HG03354 (cell line): ENCODE measurements around the gene CRTAP.
"Not testable (repeated sequence)": the region's sequence is repeated elsewhere in the genome, so short reads cannot be mapped to it uniquely, and the experiment has no call there.

Experiments
- ATAC-seq: cut with Tn5 transposase; IDR thresholded peaks from one replicate; pipeline ENCODE4 v1.9.1; 2021; ENCODE audit warnings: mild to moderate bottlenecking; ENCODE audit not compliant: unreplicated experiment, poor library complexity, severe bottlenecking

Gene CRTAP

DNA sequence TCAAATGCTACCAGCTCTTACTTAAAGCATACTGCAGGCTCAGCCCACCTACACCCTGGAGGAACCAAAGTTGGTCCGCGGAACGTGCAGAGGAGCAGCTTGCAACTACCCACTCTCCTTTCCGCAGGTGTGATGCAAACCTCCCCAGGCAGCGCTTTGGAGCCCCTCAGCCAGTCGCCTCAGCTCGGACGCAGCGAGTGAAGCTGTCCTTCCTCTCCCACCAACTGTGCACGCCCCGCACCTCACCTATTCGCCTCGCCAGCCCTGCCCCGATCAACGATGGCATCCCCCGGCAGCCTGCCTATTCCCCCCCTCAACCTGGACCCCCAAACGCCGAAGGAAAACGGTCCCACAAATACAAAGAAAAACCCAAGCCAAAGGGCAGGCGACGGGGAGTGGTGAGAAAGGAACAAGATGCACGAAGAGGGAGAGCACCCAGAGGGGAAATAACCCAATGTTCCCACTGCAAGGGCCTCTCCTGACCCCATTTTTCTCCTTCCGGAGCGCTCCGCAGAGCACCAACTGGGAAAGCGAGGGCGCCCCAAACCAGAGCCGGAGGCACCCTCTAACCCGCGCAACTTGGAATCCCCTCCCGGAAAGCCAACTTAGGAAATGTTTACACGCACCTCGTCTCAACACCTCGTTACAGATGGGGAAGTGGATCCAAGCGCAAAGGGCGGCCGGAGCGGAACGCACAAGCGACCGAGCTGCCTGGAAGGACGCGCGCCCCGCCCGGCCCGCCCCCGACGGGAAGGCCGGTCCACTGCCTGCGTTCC, 17.5 kb upstream of the CRTAP start:
- peak; percentile 59 for ATAC-seq

DNA sequence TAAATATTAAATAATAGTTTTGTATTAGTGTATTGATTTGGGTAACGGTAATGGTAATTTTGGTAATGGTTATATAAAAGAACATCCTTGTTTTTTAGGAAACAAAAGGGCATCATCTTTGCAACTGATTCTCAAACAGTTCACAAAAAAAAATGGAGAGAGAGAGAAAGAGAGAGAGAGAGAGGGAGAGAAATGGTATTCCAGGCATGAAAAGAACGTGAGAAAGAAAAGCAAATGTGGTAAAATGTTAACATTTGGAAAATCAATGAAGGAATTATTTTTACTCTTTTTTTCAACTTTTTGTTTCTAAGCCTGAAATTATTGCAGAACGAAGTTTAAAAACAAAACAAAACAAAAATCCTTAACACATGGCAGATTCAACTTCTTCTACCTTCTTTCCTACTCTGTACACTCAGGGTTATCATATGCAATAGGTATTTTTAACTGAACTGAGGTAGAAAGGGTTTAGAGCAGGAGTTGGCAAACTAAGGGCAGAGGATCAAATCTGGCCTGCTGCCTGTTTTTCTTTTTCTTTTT, 14.6 kb upstream of the CRTAP start:
- no peak for ATAC-seq

GRCh38 chr3:33099701-33100100, 14.1 kb upstream of the CRTAP start:
- ATAC-seq, result no peak

DNA sequence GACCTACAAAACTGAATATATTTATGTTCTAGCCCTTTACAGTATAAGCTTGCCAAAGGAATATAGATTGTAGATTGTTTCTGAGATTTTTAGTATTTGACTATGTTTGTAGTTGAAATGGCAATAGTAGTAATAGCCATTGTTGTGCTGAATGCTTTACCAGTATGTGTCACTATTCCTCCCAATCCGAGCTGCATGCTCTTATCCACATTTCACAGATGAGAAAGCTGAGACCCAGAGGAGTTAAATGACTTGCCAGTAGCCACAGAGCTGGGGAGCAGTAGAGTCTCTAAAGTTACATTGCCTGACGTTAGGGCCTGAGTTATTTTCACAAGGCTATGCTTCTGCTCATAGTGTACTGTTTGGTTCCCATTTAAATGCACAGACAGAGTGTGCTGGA, 13.6 kb upstream of the CRTAP start:
- ATAC-seq, result no peak

DNA sequence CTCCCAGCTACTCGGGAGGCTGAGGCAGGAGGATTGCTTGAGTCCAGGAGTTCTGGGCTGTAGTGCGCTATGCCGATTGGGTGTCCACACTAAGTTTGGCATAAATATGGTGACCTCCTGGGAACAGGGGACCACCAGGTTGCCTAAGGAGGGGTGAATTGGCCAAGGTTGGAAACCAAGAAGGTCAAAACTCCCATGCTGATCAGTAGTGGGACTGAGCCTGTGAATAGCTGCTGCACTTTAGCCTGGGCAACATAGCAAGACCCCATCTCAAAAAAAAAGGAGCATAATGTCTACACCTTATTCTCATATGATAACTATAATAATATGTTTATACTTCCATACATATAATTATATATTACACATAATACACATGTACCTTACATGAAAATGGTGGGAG, 10.8 kb upstream of the CRTAP start:
- ATAC-seq, result no peak

DNA sequence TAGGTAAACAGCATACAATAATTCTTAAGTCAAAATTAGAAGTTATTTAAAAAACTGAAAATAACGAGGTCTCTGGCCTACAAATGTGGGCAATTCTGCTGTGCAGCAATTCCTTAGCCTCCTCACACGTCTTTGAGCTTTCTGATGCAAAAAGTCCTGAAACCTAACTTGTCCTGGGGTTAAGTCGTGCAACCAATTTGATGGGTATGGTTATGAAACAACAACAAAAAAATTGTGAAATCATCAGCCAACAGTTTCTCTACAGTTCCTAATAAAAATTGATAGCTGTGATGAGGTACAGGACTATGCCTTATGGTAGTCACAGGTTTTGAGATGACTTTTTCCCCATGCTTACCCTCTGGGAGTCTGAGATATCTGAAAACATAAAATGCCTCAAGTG, 10.3 kb upstream of the CRTAP start:
- no peak for ATAC-seq

- no peak for ATAC-seq
Observed at GRCh38 chr3:33104803-33105202, 9.0 kb upstream of the CRTAP start.

DNA sequence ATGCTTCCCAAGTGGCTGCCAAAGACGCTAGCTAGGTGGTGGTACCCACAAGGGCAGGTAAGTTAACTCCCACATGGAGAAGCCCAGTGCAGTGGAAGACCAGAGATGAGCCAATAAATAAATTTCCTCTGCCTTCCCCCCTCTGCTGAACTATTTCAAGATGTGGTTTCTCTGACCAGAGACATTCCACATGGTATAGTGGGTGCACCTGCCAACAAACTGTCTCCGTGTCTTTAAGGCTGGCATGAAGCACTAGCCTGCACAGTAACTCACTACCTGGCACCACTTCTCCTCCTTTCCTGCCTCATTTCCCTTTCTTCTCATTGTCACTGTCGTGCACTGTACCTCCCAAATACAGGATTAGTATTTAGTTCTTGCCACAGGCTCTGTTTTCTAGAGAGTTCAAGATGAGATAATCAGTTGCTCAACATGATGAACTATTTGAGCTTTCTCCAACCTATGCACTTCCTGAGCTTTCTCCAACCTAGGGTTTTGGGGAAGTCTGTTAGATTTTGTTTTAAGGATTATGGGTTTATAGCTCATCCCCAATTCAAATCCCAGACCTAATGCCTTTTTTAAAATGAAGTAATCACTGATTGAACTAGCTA, 8.4 kb upstream of the CRTAP start:
- ATAC-seq, result no peak

GRCh38 chr3:33106854-33107253, 7.0 kb upstream of the CRTAP start:
- not testable (repeated sequence) for ATAC-seq

GRCh38 chr3:33111581-33111980, 2.2 kb upstream of the CRTAP start:
- ATAC-seq, result peak; percentile 31

GRCh38 chr3:33114622-33115023, 809 bp downstream of the CRTAP start:
- ATAC-seq, result no peak

- no peak for ATAC-seq
Observed at GRCh38 chr3:33115024-33115768, 1.4 kb downstream of the CRTAP start.

- no peak for ATAC-seq
Observed at GRCh38 chr3:33117461-33117860, 3.6 kb downstream of the CRTAP start.

DNA sequence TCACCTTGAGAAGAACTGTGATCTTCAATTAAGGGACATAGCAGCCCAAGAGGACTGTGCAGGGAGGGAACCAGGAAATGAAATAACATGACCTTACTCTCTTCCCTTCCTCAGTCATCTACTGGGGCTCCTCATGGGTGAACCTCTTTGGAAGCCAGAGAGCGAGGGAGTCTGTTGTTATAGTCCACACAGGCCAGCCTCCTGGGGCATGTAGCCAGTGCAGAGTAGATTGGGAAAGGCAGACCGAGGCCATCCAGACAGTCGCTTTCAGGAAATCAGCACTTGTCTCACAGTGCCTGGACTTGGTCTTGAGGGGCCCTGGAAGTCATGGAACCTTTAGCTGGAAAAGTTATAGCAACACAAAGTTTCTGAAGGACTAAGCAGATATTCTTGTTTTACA, 6.1 kb downstream of the CRTAP start:
- ATAC-seq, result no peak

DNA sequence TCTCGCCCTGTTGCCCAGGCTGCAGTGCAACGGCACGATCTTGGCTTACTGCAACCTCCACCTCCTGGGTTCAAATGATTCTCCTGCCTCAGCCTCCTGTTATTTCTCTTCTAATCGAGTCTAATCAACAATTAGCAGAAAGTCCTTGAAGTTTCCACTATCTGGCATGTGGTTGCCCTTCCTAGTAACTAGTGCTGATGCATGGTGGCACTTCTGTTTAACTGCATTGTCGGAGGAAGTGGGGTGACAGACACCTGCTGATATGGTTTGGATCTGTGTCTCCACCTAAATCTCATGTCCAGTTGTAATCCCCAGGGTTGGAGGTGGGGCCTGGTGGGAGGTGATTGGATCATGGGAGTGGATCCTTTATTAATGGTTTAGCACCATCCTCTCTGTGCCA, 9.2 kb downstream of the CRTAP start:
- no peak for ATAC-seq

DNA sequence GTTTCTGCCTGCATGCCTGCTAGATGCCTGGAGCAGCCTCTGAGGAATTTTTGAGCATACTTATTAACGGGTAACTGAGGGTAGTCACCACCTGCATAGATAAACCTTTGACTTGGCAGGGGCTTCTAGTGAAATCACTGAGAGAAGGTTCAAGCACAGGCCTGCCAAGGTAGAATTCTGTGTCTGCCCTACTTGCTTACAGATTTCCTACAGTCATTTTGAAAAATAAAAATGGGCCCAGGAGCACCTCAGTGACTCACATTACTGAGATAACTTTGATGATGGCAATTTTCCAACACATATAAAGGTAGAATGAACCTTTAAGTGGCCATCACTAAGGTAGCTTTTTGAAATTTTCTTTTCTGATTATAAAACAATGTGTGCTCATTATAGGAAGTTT, 10.8 kb downstream of the CRTAP start:
- ATAC-seq, result no peak

DNA sequence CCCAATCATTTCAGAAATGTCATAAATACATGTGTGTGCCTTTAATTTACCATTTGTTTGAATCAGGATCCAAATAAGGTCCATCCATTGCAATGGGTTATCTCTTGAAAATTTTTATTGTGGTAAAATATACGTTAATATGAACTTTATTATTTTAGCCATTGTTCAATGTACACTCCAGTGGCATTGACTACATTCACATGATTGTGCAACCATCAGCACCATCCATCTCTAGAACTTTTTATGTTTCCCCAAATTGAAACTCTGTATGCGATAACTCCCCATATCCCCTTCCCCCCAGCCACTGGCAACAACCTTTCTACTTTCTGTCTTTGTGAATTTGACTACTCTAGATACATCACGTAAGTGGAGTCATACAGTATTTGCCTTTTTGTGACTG, 12.0 kb downstream of the CRTAP start:
- ATAC-seq, result no peak

GRCh38 chr3:33128706-33129105, 14.9 kb downstream of the CRTAP start:
- ATAC-seq, result no peak

DNA sequence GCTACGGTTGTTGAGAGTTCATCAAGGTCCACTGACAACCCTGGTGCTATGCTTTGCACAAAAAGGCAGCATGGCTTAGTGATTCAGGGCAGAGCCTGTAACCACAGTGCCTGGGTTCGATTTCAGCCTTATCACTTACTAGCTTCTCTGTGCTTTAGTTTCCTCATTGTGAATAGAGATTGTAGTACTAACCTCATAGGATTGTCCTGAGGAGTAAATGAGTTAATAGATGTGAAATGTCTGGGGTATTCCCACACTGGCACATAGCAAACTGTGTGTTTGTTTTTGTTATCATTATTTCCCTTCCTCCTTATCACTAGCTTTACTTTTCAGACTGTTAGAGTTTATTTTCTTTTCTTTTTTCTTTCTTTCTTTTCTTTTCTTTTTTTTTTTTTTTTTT, 16.3 kb downstream of the CRTAP start:
- no peak for ATAC-seq

- ATAC-seq, result peak; percentile 89
Observed at GRCh38 chr3:33131331-33132018, 17.7 kb downstream of the CRTAP start.
